CD4-positive, alpha-beta T cell (primary cell): ENCODE measurements around the gene HOXC11. TPM values are rescaled to one million over a fixed set of nuclear protein-coding genes. Genes with fewer than 3 reads are reported as not detected.

Experiments used
- ATAC-seq: fragments of 200-7000 bp; cut with Tn5 transposase; one replicate; pipeline ENCODE4 v1.10.0; 2022; ENCODE audit warnings: mild to moderate bottlenecking; ENCODE audit not compliant: poor library complexity
- CTCF ChIA-PET: fragments of 350-600 bp; sonication (Branson Sonifier 250); formaldehyde crosslinking; loops from one replicate; lab custom pipeline; 2021; ENCODE audit warnings: antibody characterized with exemption, inconsistent platforms; lab: Charles Lee
- POLR2A ChIA-PET: fragments of 350-600 bp; sonication (Branson Sonifier 250); formaldehyde crosslinking; loops from one replicate; lab custom pipeline; 2021; ENCODE audit warnings: antibody characterized with exemption, inconsistent platforms; lab: Charles Lee
- DNase-seq, 14 experiments: peaks; one replicate each; pipeline ENCODE4 v3.0.0-alpha.2; 2013 to 2020; ENCODE audit warnings: mixed read lengths in 2 of 14
- H3K27ac ChIP-seq, 2 donors: one replicate each; pipeline versions ENCODE4 v1.5.1 to v1.7.0; 2013; ENCODE audit warnings: low read length in 2 of 2, low read depth in 1 of 2, mild to moderate bottlenecking in 1 of 2
- H3K27me3 ChIP-seq, 2 experiments: 1 replicate in 1 of 2; 2 replicates in 1 of 2; pipeline versions ENCODE4 v1.6.1 to v1.7.0; 2013; ENCODE audit warnings: low read length in 2 of 2, control low read depth in 1 of 2, mild to moderate bottlenecking in 1 of 2, moderate library complexity in 1 of 2; ENCODE audit not compliant: insufficient read depth in 2 of 2, control insufficient read depth in 1 of 2
- H3K36me3 ChIP-seq: one replicate; pipeline ENCODE4 v1.6.1; 2013; ENCODE audit warnings: low read length, control low read depth; ENCODE audit not compliant: insufficient read depth
- H3K4me1 ChIP-seq: one replicate; pipeline ENCODE4 v1.6.1; 2013; ENCODE audit warnings: low read length, control low read depth; ENCODE audit not compliant: insufficient read depth
- H3K4me3 ChIP-seq: one replicate; pipeline ENCODE4 v1.5.1; 2013; ENCODE audit warnings: mild to moderate bottlenecking, low read length, moderate library complexity
- H3K9me3 ChIP-seq, 2 experiments: 1 replicate in 1 of 2; 2 replicates in 1 of 2; pipeline versions ENCODE4 v1.6.1 to v1.7.0; 2013; ENCODE audit warnings: low read length in 2 of 2, mild to moderate bottlenecking in 2 of 2, control low read depth in 1 of 2, moderate library complexity in 1 of 2; ENCODE audit not compliant: control insufficient read depth in 1 of 2, insufficient read depth in 1 of 2
- H3K27ac Mint-ChIP-seq: one replicate; pipeline ENCODE4 v1.8.0; 2020; ENCODE audit warnings: mixed read lengths
- H3K27me3 Mint-ChIP-seq: one replicate; pipeline ENCODE4 v1.8.0; 2021; ENCODE audit warnings: mixed read lengths
- H3K36me3 Mint-ChIP-seq: one replicate; pipeline ENCODE4 v1.8.0; 2021; ENCODE audit warnings: low read depth, mixed read lengths
- H3K4me1 Mint-ChIP-seq: one replicate; pipeline ENCODE4 v1.8.0; 2021; ENCODE audit warnings: low read depth, mixed read lengths
- H3K4me3 Mint-ChIP-seq: one replicate; pipeline ENCODE4 v1.8.0; 2020; ENCODE audit warnings: mild to moderate bottlenecking, mixed read lengths
- H3K9me3 Mint-ChIP-seq: one replicate; pipeline ENCODE4 v1.8.0; 2020; ENCODE audit warnings: mixed read lengths
- intact Hi-C, 2 experiments: fragments of 100-400 bp; cut with DNase I in 1 of 2; cut with micrococcal nuclease in 1 of 2; formaldehyde crosslinking; loops; one replicate each; pipeline versions ENCODE4 v1.15.1 to v1.9.0; 2023 to 2025; cut with DNase I, micrococcal nuclease
- total RNA-seq, 174 experiments: library from RNA in 2 of 174; stranded (reverse) in 2 of 174; gene quantifications; one replicate each; pipeline ENCODE4 v1.2.3 and lab custom pipeline; 2021 to 2026
- TF ChIP-seq, protein P1 (sequence below): fragments of 200-600 bp; IDR thresholded peaks from one replicate; pipeline ENCODE4 v1.8.0; 2022; ENCODE audit warnings: antibody characterized with exemption, mild to moderate bottlenecking

HOXC11 gene
- total RNA-seq, 2 experiments from 2014 or later = not detected

DNA sequence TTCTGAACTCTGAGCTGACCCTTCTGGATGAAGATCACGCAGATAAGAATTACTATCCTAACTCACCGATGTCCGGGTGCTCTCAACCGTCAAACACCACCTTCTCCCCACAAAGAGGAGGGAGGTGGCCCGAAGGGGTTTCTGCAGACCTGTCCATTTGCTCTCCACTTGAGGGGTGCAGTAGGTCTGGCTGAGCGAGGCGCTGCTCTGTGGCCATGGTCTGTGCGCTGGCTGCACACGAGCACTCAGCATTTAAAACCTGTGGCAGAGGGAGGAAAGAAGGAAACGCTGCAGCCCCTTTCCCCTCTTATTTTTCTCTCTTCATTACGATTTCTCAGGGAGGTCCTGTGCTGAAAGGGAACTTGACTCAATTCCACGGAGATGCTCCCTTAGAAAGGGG lies 35.8 kb upstream of the HOXC11 start:
- Mint-ChIP-seq H3K27me3 (peaks cover 90% of the 10 kb centered on the region), H3K27ac (no peak overlapping the region), H3K36me3 (no peaks in the 10 kb centered on the region), H3K4me1 (peaks cover 35% of the 10 kb centered on the region), H3K9me3 (no peaks in the 10 kb centered on the region), H3K4me3 (no peak overlapping the region)
- Histone ChIP-seq H3K4me3 (no peak overlapping the region), H3K4me1 (peaks cover 19% of the 10 kb centered on the region), H3K27ac (no peak overlapping the region), H3K27me3 (peaks cover 89 to 99% of the 10 kb centered on the region in 2 experiments), H3K9me3 (peaks cover 0 to 38% of the 10 kb centered on the region in 2 experiments), H3K36me3 (no peaks in the 10 kb centered on the region)
- ChIA-PET POLR2A (no interaction called here), CTCF (no interaction called here)
- ATAC-seq = no peak
- TF ChIP-seq, protein P1, sequence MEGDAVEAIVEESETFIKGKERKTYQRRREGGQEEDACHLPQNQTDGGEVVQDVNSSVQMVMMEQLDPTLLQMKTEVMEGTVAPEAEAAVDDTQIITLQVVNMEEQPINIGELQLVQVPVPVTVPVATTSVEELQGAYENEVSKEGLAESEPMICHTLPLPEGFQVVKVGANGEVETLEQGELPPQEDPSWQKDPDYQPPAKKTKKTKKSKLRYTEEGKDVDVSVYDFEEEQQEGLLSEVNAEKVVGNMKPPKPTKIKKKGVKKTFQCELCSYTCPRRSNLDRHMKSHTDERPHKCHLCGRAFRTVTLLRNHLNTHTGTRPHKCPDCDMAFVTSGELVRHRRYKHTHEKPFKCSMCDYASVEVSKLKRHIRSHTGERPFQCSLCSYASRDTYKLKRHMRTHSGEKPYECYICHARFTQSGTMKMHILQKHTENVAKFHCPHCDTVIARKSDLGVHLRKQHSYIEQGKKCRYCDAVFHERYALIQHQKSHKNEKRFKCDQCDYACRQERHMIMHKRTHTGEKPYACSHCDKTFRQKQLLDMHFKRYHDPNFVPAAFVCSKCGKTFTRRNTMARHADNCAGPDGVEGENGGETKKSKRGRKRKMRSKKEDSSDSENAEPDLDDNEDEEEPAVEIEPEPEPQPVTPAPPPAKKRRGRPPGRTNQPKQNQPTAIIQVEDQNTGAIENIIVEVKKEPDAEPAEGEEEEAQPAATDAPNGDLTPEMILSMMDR = no peak
- intact Hi-C loops = loop anchor here in 1 of 2 experiments (2.0 kb wide), 1 partner anchor 14 kb away; no protein-coding TSS in a partner anchor
- no peak for DNase-seq

DNA sequence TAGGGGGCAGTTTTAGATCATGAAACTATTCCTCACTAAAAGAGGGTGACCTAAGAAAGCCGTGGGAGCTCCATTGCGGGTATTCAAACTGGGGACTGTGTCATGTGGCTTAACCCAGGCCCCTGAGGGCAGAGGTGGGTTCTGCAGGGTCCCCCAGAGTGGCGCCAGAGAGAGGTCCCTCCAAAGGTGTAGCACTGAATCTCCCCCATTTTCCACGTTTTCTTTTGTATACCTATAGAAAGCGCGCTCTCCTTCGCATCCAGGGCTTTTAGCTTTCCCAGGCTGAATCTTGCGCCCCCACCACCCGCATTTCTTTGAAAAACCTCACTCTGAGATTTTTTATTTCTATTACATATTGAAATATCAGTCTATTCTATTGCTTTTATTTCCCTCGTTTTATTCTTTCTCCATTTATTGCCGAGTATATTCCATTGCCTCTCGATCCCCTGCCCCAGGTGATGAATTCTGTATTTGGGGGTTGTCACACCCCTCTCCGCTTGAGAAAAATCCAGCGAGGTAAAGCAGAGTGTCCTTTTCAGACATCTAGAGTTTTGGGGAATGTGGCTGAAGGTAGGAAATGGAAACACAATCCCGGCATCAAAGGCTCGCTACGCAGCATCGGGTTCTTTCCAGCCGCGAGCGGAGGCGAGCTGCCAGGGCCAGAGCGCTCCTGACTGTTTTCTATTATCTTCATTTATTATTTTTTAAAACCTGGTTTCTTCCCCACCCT lies 35.2 kb upstream of the HOXC11 start:
- Histone ChIP-seq H3K4me3 (no peak overlapping the region), H3K9me3 (peaks cover 0 to 38% of the 10 kb centered on the region in 2 experiments), H3K36me3 (no peaks in the 10 kb centered on the region), H3K27me3 (peaks cover 87 to 98% of the 10 kb centered on the region in 2 experiments), H3K27ac (no peak overlapping the region), H3K4me1 (peaks cover 19% of the 10 kb centered on the region)
- DNase-seq = no peak
- no peak for ATAC-seq
- H3K9me3 Mint-ChIP-seq = no peaks in the 10 kb centered on the region
- no peak overlapping the region for H3K27ac Mint-ChIP-seq
- POLR2A ChIA-PET = interaction anchor here (1.3 kb wide), 1 partner anchor 9 kb away, joined by 3 read pairs; no protein-coding TSS in a partner anchor
- CTCF ChIA-PET = no interaction called here
- H3K36me3 Mint-ChIP-seq = no peaks in the 10 kb centered on the region
- intact Hi-C loops = loop anchor here in 1 of 2 experiments (2.0 kb wide), 1 partner anchor 13 kb away; no protein-coding TSS in a partner anchor
- H3K27me3 Mint-ChIP-seq = peaks cover 90% of the 10 kb centered on the region
- H3K4me3 Mint-ChIP-seq = no peak overlapping the region
- TF ChIP-seq, protein P1 = no peak
- H3K4me1 Mint-ChIP-seq = peaks cover 35% of the 10 kb centered on the region

DNA sequence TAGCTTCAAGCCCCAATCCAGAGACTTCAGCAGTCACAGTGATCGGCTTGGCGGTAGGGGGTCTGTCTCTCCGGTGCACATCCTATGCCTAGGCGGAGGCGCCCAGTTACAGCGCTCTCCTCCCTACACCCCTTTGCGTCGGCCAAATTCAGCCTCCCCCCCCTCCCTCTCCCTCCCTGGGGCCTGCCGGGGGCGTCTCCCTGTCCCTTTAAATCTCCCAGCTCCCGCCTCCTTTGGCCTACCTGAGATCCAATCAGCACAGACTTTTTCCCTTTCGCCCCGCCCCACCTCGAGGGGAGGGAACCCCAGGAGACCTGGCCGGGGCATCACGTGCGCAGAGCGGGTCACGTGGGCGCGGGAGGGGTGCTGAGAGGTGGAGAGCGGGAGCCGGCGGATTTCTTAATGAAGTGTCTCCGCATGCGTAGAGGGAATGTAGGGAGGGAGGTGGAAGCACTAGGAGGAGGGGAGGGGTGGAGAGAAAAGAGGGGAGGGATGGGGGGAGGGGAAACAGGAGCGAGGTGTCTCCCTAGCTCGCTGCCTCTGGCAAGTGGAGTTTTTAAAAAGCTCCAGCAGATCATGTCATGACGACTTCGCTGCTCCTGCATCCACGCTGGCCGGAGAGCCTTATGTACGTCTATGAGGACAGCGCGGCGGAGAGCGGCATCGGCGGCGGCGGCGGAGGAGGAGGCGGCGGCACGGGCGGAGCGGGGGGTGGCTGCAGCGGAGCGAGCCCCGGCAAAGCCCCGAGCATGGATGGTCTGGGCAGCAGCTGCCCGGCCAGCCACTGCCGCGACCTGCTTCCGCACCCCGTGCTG lies 34.4 kb upstream of the HOXC11 start, which contains the start of gene HOXC13:
Gene HOXC13, plus strand, starts transcription at position 506 of the 815 bp plus-strand sequence. Its CDS starts 76 bp downstream, at position 582.
- CTCF ChIA-PET = no interaction called here

More for the DNA sequence above, 34.4 kb upstream of the HOXC11 start, which contains the start of gene HOXC13:
- TF ChIP-seq, protein P1 = no peak
- Histone ChIP-seq H3K36me3 (no peaks in the 10 kb centered on the region), H3K4me1 (peaks cover 19% of the 10 kb centered on the region), H3K27ac (no peak within 1 kb of the TSS), H3K4me3 (no peak within 1 kb of the TSS), H3K9me3 (peaks cover 0 to 38% of the 10 kb centered on the region in 2 experiments), H3K27me3 (peaks cover 82 to 98% of the 10 kb centered on the region in 2 experiments)
- H3K9me3 Mint-ChIP-seq = no peaks in the 10 kb centered on the region
- POLR2A ChIA-PET = interaction anchor here (1.3 kb wide), 1 partner anchor 10 kb away, joined by 3 read pairs; no protein-coding TSS in a partner anchor
- H3K27ac Mint-ChIP-seq = no peak within 1 kb of the TSS
- peak in 4 of 14 experiments; percentile 16 to 48 (median 32) for DNase-seq
- intact Hi-C loops = no loop called here
- H3K27me3 Mint-ChIP-seq = peaks cover 90% of the 10 kb centered on the region
- H3K4me3 Mint-ChIP-seq = no peak within 1 kb of the TSS
- no peaks in the 10 kb centered on the region for H3K36me3 Mint-ChIP-seq
- peak; percentile 46 for ATAC-seq
- H3K4me1 Mint-ChIP-seq = peaks cover 35% of the 10 kb centered on the region
